Loucy (cell line): ENCODE measurements around the gene ABCE1.
A peak's percentile ranks its signal among the peaks of the same experiment; 100 is the strongest.

Source experiments
- H2AFZ ChIP-seq: fragments of 200-600 bp; sonication (generic); 2 replicates; pipeline ENCODE4 v1.6.0; 2016; ENCODE audit warnings: antibody characterized with exemption, mild to moderate bottlenecking, low read length, moderate library complexity
- H3F3A ChIP-seq: fragments of 200-600 bp; 2 replicates; pipeline ENCODE4 v1.6.0; 2016; ENCODE audit warnings: antibody characterized with exemption, low read depth, mild to moderate bottlenecking
- H3K27me3 ChIP-seq: fragments of 200-600 bp; sonication (generic); 2 replicates; pipeline ENCODE4 v1.6.1; 2014; ENCODE audit warnings: low read length, mild to moderate bottlenecking; ENCODE audit not compliant: insufficient read depth, poor library complexity, severe bottlenecking
- H3K36me3 ChIP-seq: fragments of 200-600 bp; sonication (generic); 2 replicates; pipeline ENCODE4 v1.6.1; 2016; ENCODE audit warnings: low read length; ENCODE audit not compliant: insufficient read depth
- H3K4me1 ChIP-seq: fragments of 200-600 bp; sonication (generic); 2 replicates; pipeline ENCODE4 v1.5.1; 2014; ENCODE audit warnings: low read length, mild to moderate bottlenecking; ENCODE audit not compliant: insufficient read depth, poor library complexity, severe bottlenecking
- H3K4me2 ChIP-seq: fragments of 200-600 bp; sonication (generic); 2 replicates; pipeline ENCODE4 v1.6.0; 2014; ENCODE audit warnings: antibody characterized with exemption, low read length, low read depth, mild to moderate bottlenecking; ENCODE audit not compliant: poor library complexity, severe bottlenecking
- H3K4me3 ChIP-seq: fragments of 200-600 bp; sonication (generic); 2 replicates; pipeline ENCODE4 v1.5.1; 2014; ENCODE audit warnings: low read length, mild to moderate bottlenecking, mixed read lengths; ENCODE audit not compliant: poor library complexity, severe bottlenecking
- H3K79me2 ChIP-seq: fragments of 200-600 bp; sonication (generic); 2 replicates; pipeline ENCODE4 v1.6.1; 2014; ENCODE audit warnings: low read length; ENCODE audit not compliant: insufficient read depth
- H3K9ac ChIP-seq: fragments of 200-600 bp; sonication (generic); 2 replicates; pipeline ENCODE4 v1.6.0; 2014; ENCODE audit warnings: mild to moderate bottlenecking, low read depth, low read length, moderate library complexity; ENCODE audit not compliant: poor library complexity, severe bottlenecking
- H3K9me2 ChIP-seq: fragments of 200-600 bp; sonication (generic); replicated peaks from 2 replicates; pipeline ENCODE4 v1.6.1; 2016; ENCODE audit warnings: low read depth, low read length, mixed read lengths
- H3K9me3 ChIP-seq: fragments of 200-600 bp; sonication (generic); 2 replicates; pipeline ENCODE4 v1.6.1; 2014; ENCODE audit warnings: mild to moderate bottlenecking, antibody characterized with exemption, low read length, low read depth; ENCODE audit not compliant: insufficient read depth
- H4K20me1 ChIP-seq: fragments of 200-600 bp; sonication (generic); 2 replicates; pipeline ENCODE4 v1.6.0; 2014; ENCODE audit warnings: antibody characterized with exemption, low read length, mild to moderate bottlenecking; ENCODE audit not compliant: insufficient read depth, poor library complexity, severe bottlenecking
- EZH2phosphoT487 ChIP-seq: fragments of 200-600 bp; IDR thresholded peaks from 2 replicates; pipeline ENCODE4 v1.6.1; 2018; ENCODE audit warnings: antibody characterized with exemption, mild to moderate bottlenecking, moderate library complexity, borderline replicate concordance
- TF ChIP-seq, protein P1 (sequence below): fragments of 200-600 bp; sonication (generic); conservative IDR thresholded peaks from 2 replicates; pipeline ENCODE4 v1.5.1; 2014; ENCODE audit warnings: mild to moderate bottlenecking, antibody characterized with exemption, low read length

The ABCE1 gene

DNA sequence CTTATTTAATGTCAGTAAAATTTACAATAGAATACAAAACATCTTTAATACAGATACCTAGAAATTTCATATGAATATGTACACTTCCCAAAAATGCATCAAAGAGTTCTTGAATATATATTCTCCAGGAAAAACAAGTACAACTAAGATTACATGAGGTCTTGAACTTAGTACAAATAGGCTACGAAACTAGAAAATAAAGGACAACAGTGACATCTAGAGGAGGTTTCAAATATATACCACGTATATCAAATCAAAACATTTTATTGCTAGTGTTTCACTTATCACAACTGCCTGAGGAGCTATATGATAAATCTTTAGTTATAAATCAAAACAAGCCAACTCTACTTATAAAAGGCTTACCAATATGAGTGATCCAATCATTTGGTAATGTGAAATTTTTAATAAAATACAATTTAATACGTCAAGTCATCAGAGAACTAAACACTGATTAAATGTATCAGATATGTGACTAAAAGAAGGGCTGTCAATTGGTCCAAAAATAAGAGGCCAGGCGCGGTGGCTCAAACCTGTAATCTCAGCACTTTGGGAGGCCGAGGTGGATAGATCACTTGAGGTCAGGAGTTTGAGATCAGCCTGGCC is 36.7 kb upstream of the ABCE1 start:
- Histone ChIP-seq H3F3A (no peaks in the 10 kb centered on the region), H4K20me1 (no peaks in the 10 kb centered on the region), H3K9me3 (no peaks in the 10 kb centered on the region), H3K4me1 (peaks cover 27% of the 10 kb centered on the region), H2AFZ (no peak overlapping the region), H3K9ac (no peak overlapping the region), H3K4me3 (no peak overlapping the region), H3K4me2 (no peak overlapping the region), H3K9me2 (no peaks in the 10 kb centered on the region), H3K79me2 (peaks cover 27% of the 10 kb centered on the region), H3K27me3 (no peaks in the 10 kb centered on the region), H3K36me3 (peaks cover 17% of the 10 kb centered on the region; the same call in 1 of the 2 replicates)
- TF ChIP-seq EZH2phosphoT487 = no peak
- TF ChIP-seq, protein P1, sequence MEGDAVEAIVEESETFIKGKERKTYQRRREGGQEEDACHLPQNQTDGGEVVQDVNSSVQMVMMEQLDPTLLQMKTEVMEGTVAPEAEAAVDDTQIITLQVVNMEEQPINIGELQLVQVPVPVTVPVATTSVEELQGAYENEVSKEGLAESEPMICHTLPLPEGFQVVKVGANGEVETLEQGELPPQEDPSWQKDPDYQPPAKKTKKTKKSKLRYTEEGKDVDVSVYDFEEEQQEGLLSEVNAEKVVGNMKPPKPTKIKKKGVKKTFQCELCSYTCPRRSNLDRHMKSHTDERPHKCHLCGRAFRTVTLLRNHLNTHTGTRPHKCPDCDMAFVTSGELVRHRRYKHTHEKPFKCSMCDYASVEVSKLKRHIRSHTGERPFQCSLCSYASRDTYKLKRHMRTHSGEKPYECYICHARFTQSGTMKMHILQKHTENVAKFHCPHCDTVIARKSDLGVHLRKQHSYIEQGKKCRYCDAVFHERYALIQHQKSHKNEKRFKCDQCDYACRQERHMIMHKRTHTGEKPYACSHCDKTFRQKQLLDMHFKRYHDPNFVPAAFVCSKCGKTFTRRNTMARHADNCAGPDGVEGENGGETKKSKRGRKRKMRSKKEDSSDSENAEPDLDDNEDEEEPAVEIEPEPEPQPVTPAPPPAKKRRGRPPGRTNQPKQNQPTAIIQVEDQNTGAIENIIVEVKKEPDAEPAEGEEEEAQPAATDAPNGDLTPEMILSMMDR = peak; percentile 67

DNA sequence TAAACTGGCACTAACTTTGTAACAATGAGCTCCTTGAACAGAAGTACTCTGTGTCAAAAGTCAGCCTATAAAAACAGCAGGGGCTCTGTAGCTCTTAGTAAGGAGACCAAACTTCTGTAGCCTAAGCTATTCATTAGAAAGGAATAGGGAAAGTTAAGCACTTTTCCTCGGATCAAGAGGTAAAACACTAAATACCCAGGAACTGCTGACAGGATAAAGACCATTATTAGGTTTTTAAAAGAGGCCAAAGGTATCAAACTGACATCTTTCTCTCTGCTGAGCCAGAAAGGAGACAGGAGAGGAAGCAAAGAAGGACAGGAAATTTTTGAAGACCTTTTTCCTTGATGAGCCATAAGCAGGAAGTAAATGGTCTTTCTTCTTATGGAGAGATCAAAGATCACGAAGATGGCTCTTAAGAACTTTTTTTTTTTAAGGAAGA is 32.0 kb upstream of the ABCE1 start:
- H3K4me2 ChIP-seq = peak overlapping the region; percentile 10
- H3K4me3 ChIP-seq = no peak overlapping the region
- H3K4me1 ChIP-seq = peaks cover 13% of the 10 kb centered on the region
- no peaks in the 10 kb centered on the region for H3K9me2 ChIP-seq
- peaks cover 26% of the 10 kb centered on the region; the same call in 1 of the 2 replicates for H3K36me3 ChIP-seq
- H3K9me3 ChIP-seq = no peaks in the 10 kb centered on the region
- no peak for TF ChIP-seq EZH2phosphoT487
- TF ChIP-seq, protein P1 = no peak
- peaks cover 26% of the 10 kb centered on the region for H3K79me2 ChIP-seq
- H3K9ac ChIP-seq = peak overlapping the region; percentile 13
- no peak overlapping the region for H2AFZ ChIP-seq
- H3F3A ChIP-seq = no peaks in the 10 kb centered on the region
- no peaks in the 10 kb centered on the region for H4K20me1 ChIP-seq
- no peaks in the 10 kb centered on the region for H3K27me3 ChIP-seq

DNA sequence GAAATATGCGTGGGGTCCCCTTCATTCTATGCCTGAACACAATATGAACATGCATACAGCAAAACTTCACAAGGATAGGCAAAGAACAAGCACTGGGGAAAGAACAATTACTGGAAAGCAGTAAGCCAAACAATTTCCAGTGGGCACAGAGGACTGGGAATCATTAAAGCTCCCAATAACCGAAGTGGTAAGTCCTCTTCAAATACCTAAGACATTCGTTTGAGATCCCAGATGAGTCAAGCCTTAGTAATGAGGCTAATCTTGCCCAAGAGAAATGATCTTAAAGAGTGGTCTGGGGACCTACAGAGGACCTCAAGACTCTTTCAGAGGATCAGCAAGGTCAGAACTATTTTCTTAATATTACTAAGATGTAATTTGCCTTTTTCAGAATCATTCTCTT is 28.8 kb upstream of the ABCE1 start:
- peaks cover 13% of the 10 kb centered on the region for H3K4me1 ChIP-seq

More for the DNA sequence above, 28.8 kb upstream of the ABCE1 start:
- Histone ChIP-seq H4K20me1 (no peaks in the 10 kb centered on the region), H3K27me3 (no peaks in the 10 kb centered on the region), H3K9ac (no peak overlapping the region), H3K36me3 (peaks cover 10% of the 10 kb centered on the region; the same call in 1 of the 2 replicates), H3K4me3 (no peak overlapping the region), H3F3A (no peaks in the 10 kb centered on the region), H3K4me2 (no peak overlapping the region), H2AFZ (no peak overlapping the region), H3K9me3 (no peaks in the 10 kb centered on the region), H3K9me2 (no peaks in the 10 kb centered on the region), H3K79me2 (peaks cover 39% of the 10 kb centered on the region)
- TF ChIP-seq, protein P1 = no peak
- no peak for TF ChIP-seq EZH2phosphoT487
